Measurements from ENCODE around the gene COQ10B.
A peak's percentile ranks its signal among the peaks of the same experiment; 100 is the strongest.
"Not testable (repeated sequence)": the region's sequence is repeated elsewhere in the genome, so short reads cannot be mapped to it uniquely, and the experiment has no call there.

The COQ10B gene

DNA sequence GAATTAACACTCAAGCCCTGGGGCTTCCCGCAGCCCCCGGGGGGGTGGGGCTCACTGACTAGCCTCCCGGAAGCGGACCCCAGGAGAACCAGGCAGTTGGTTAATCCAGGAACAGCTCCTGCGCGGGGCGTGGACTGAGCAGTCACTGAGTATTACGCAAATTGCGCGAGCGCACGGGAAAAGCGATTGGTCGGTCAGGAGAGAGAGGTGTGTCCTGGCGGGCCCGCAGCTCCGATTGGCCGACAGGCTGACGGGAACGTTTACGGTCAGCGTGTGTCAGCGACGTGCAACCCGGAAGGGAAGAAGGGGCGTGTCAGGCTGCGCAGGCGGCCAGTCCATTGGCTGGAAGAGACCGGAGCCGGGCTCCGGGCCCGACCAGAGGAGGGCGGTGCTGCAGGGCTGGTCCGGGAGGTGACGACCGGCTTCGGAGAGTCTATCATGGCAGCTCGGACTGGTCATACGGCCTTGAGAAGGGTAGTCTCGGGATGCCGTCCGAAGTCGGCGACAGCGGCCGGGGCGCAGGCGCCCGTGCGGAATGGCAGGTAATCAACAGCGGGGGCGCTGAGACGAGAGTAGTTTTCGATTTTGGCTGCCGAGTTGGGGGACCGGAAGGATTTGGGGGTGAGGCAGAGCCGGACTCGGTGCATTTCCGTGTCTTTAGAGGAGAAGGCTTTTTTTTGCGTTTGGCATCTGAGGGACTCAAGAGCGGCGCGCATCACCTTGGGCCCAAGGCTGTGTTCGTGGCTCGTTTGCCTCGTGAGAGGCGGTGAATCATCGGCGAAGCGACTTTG, at the start of gene COQ10B:
Gene COQ10B, plus strand, starts transcription at position 430 of the 791 bp plus-strand sequence. Its CDS starts 9 bp downstream, at position 439.
- DNase-seq (peak; percentile 97), ATAC-seq (peak; percentile 97)

- DNase-seq (no peak), ATAC-seq (no peak)
These were observed 47.8 kb upstream of the COQ10B start for GRCh38 chr2:197405582-197405981.

DNA sequence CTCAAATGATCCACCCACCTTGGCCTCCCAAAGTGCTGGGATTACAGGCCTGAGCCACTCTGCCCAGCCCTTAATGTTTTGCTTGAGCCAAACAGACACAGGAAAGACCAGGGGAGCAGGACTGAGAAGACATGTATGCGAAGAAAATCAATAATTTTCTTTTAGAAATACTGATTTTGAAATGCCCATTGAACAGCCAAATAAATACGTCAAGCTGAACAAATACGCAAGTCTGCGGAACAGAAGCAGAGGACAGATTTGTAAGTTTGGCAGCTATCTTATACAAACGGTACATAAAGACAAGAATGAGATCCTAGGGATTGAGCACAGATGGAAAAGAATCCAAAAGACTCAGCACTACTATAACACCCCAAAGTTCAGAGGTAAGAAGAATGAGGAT, 39.3 kb upstream of the COQ10B start:
- no peak for ATAC-seq

GRCh38 chr2:197414515-197414914, 38.8 kb upstream of the COQ10B start:
- ATAC-seq (no peak), DNase-seq (no peak)

More for the DNA sequence above, 39.3 kb upstream of the COQ10B start:
- no peak for DNase-seq

DNA sequence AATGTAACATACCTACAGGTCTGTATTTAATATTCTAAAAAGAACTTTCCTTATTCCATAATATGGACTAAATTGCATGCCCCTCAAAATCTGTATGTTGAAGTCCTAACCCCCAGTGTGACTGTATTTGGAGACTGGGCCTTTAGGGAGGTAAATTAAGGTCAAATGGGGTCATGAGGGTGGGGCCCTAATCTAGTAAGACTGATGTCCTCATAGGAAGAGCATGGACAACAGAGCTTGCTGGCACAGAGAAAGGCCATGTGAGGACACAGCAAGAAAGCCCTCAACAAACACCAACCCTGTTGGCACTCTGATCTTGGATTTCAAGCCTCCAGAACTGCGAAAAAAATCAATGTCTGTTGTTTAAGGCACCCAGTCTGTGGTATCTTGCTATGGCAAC, 37.1 kb upstream of the COQ10B start:
- ATAC-seq (no peak), DNase-seq (no peak)

DNA sequence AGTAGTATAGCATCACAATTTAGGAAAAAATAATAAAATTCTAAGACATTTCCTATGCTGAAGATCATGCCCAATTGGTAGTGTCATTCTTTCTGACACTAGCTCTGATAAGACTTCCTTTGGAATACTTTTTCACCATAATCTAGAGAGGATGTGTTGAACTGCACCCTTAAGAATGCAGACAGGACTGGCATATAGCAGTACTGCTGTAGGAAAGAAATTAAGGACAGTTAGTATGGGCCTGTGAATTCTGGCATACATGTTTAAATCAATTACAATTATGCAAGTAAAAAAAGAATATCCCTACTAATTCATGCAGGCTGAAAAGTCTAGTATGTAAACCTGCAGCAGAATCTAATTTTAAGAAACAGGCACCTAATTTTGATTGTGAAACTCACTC, 33.9 kb upstream of the COQ10B start:
- no peak for ATAC-seq
- no peak for DNase-seq

- no peak for DNase-seq
- no peak for ATAC-seq
These were observed 30.0 kb upstream of the COQ10B start for GRCh38 chr2:197423307-197423706.

GRCh38 chr2:197425550-197425949, 27.8 kb upstream of the COQ10B start:
- DNase-seq, result no peak
- no peak for ATAC-seq

GRCh38 chr2:197426723-197427603, 26.4 kb upstream of the COQ10B start:
- ATAC-seq (no peak), DNase-seq (no peak)

DNA sequence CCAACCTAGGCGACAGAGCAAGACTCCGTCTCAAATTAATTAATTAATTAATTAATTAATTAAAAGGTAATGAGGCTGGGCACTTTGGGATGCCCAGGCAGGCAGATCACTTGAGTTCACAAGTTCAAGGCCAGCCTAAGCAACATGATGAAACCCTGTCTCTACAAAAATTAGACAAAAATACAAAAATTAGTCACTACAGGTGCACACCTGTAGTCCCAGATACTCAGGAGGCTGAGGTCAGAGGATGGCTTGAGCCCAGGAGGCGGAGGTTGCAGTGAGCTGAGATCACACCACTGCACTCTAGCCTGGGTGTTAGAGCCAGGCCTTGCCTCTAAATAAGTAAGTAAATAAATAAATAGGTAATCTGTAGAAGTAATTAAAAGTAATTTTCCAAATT, 25.4 kb upstream of the COQ10B start:
- no peak for DNase-seq
- no peak for ATAC-seq

DNA sequence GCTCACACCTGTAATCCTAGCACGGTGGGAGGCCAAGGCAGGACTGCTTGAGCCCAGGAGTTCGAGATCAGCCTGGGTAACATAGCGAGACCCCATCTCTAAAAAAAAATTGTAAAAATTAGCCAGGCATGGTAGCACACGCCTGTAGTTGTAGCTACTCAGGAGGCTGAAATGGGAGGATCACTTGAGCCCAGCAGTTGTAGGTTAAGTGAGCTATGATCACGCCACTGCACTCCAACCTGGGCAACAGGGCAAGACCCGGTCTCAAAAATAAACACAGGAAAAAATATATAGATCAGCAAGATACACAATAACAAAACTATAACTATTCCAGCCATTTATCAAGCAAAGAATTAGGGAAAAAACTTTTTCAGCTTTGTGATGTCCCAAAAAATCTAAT, 21.5 kb upstream of the COQ10B start:
- ATAC-seq, result no peak
- DNase-seq, result no peak

- not testable (repeated sequence) for ATAC-seq, DNase-seq
These were observed 20.8 kb upstream of the COQ10B start for GRCh38 chr2:197432527-197432926.

- ATAC-seq, result no peak
These were observed 19.4 kb upstream of the COQ10B start for GRCh38 chr2:197433780-197434438.

DNA sequence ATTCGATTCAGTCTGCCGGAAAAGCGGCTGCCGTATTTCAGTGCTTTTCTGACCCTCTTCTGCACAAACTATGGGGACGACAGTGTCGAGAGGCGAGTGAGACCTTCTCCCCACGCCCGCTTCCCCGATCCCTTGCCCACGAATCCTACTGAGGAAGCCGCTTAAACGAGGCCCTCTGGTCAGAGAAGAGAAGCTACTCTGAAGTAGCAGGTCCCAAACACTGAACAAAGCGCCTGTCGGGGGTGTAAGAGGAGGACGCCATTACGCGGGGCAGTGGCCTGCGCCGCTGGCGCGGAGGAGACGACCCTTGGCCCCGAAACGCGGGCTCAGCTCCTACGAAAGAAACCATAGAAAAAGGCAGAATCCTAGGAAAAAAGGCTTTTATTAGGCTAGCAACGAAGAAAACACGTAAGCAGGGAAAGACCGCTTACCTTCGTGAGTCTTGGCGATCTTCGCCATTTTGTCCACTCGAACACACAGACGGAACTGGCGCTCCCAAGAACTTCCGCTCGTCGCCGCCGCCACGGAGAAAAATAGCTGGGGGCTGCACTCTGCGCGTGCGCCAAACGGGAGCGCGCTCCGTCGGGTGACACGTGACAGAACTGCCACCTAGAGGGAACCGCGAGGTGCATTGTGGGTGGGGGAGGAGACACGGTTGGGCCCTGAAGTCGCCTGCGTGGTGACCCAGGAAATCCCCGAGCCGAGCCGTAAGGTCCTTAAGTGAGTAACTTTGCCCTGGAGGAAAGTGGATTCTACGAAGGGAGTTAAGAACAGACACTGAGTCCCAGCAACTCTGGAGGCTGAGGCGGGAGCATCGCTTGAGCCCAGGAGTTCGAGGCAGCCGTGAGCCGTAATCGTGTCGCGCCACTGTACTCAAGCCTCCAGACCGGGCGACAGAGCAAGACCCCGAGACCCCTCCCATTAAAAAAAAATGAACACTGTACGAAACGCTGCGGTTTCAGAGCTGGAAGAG, 18.5 kb upstream of the COQ10B start, which contains the start of gene SF3B1:
Gene SF3B1, minus strand, starts transcription at position 488 of the 973 bp plus-strand sequence. Its CDS starts 29 bp downstream, at position 459.
- ATAC-seq, result peak; percentile 97
- DNase-seq, result peak; percentile 99

More at GRCh38 chr2:197433780-197434438, 19.4 kb upstream of the COQ10B start:
- no peak for DNase-seq

- ATAC-seq (no peak), DNase-seq (no peak)
These were observed 17.5 kb upstream of the COQ10B start for GRCh38 chr2:197435598-197436420.

DNA sequence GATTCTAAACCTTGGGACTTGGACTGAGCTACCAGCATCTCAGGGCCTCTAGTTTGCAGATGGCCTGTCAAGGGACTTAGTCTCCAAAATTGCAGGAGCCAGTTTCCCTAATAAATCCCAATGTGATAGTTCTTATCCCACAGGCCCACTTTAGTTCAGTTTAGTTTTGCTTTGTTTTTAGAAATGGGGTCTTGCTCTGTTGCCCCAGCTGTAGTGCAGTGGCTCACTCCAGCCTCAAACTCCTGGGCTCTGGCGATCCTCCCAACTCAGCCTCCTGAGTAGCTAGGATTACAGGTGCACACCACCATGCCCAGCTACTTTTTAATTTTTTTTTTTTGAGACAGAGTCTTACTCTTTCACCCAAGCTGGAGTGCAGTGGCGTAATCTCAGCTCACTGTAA, 16.0 kb upstream of the COQ10B start:
- DNase-seq (no peak), ATAC-seq (no peak)

- ATAC-seq (no peak), DNase-seq (no peak)
These were observed 10.5 kb upstream of the COQ10B start for GRCh38 chr2:197442857-197443256.

- no peak for ATAC-seq
- no peak for DNase-seq
These were observed 7.6 kb upstream of the COQ10B start for GRCh38 chr2:197445746-197446145.

DNA sequence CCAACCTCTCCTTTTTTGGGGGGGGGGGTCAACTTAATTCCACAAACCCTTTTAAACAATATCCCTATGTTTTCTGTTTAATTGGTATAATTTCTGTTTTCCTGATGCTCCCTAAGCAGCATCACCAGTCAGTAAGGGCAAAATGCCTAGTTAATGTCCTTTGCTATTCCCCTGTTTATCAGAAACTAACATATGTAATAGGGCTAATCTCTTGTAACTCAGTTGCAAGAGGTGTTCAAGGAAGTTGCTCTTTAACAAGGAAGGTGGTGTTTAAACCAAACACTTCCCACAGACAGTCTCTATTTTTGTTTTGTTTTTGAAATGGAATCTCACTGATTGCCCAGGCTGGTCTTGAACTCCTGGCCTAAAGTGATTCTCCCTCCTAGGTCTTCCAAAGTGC, 6.5 kb upstream of the COQ10B start:
- DNase-seq (no peak), ATAC-seq (no peak)

DNA sequence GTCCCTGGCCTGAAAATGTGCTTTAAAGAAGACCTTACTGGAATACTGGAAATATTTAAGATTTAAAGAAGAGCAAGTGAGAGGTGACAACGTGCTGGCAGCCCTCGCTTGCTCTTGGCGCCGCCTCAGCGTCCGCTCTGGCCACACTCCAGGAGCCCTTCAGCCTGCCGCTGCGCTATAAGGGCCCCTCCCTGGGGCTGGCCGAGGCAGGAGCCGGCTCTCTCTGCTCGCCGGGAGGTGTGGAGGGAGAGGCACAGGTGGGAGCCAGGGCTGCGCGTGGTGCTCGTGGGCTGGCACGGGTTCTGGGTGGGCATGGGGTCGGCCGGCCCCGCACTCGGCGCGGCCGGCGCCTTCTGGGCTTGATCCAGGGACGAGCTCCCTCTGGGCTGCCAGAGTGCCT, 2.9 kb upstream of the COQ10B start:
- DNase-seq (no peak), ATAC-seq (no peak)

All from stimulated activated naive CD8-positive, alpha-beta T cell treated with anti-CD3 and anti-CD28 coated beads, Interleukin-15, Interleukin-2, amounts not matched to agents 100 U/mL and 50 U/mL, for 24 hours (primary cell).